Measurements from ENCODE around the gene FAIM2. TPM values are rescaled to one million over a fixed set of nuclear protein-coding genes. Genes with fewer than 3 reads are reported as not detected.

FAIM2 gene
- total and polyA plus RNA-seq, 2 donors (not counting 3 experiments of a cell fraction or from before 2014, with no cell fraction given), result 0.01 TPM; not detected in 1

- POLR2A ChIA-PET, result interaction anchor here (0.6 kb wide), 1 partner anchor 78 kb away, joined by 3 read pairs; no protein-coding TSS in a partner anchor
- intact Hi-C loops (cut with micrococcal nuclease) (no loop called here), dilution Hi-C loops (cut with MboI; ENCODE audit: extremely low pct_ligation_motif_present, low sequenced_read_pairs) (no loop called here)
- Histone ChIP-seq H3K4me2 (ENCODE audit: insufficient read depth, low read length) (no peak overlapping the region), H4K20me1 (replicated peaks; ENCODE audit: control insufficient read depth, extremely low read depth, insufficient read depth, low read length) (no peaks in the 10 kb centered on the region), H3K79me2 (ENCODE audit: control insufficient read depth, insufficient read depth, low read length) (no peaks in the 10 kb centered on the region), H3K9ac (replicated peaks; ENCODE audit: extremely low read depth, insufficient read depth, low read length) (no peak overlapping the region), H3K36me3 (ENCODE audit: control insufficient read depth in 2 of 2, extremely low read depth in 1 of 2, insufficient read depth in 2 of 2, low read length in 2 of 2) (no peaks in the 10 kb centered on the region), H3K9me3 (replicated peaks; ENCODE audit: control insufficient read depth, insufficient read depth, low read length) (no peaks in the 10 kb centered on the region), H2AFZ (ENCODE audit: low read depth, low read length) (no peak overlapping the region), H3K27me3 (ENCODE audit: control insufficient read depth in 2 of 2, insufficient read depth in 2 of 2, low read length in 2 of 2) (no peaks in the 10 kb centered on the region), H3K27ac (ENCODE audit: insufficient read depth, low read depth, low read length) (no peak overlapping the region), H3K9me1 (replicated peaks; ENCODE audit: control insufficient read depth, extremely low read depth, insufficient read depth, low read length) (no peaks in the 10 kb centered on the region), H3K4me3 (replicated peaks in 1 of 3; ENCODE audit: insufficient read depth in 1 of 3, low read depth in 1 of 3, low read length in 3 of 3) (no peak overlapping the region), H3K4me1 (ENCODE audit: control insufficient read depth, extremely low read depth, insufficient read depth, low read length) (peaks cover 16% of the 10 kb centered on the region)
- FAIRE-seq (no peak), DNase-seq (ENCODE audit: low read depth, low spot score) (no peak)
- BruUV-seq (replicated peaks), result no TSS peak
- CTCF ChIA-PET, result interaction anchor here (2.3 kb wide), 1 partner anchor 57 kb away, joined by 6 read pairs; no protein-coding TSS in a partner anchor
- TF ChIP-seq, protein P1, sequence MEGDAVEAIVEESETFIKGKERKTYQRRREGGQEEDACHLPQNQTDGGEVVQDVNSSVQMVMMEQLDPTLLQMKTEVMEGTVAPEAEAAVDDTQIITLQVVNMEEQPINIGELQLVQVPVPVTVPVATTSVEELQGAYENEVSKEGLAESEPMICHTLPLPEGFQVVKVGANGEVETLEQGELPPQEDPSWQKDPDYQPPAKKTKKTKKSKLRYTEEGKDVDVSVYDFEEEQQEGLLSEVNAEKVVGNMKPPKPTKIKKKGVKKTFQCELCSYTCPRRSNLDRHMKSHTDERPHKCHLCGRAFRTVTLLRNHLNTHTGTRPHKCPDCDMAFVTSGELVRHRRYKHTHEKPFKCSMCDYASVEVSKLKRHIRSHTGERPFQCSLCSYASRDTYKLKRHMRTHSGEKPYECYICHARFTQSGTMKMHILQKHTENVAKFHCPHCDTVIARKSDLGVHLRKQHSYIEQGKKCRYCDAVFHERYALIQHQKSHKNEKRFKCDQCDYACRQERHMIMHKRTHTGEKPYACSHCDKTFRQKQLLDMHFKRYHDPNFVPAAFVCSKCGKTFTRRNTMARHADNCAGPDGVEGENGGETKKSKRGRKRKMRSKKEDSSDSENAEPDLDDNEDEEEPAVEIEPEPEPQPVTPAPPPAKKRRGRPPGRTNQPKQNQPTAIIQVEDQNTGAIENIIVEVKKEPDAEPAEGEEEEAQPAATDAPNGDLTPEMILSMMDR (IDR thresholded peaks at IDR 0.05; ENCODE audit: extremely low read depth in 1 of 2, insufficient read depth in 1 of 2, low read depth in 1 of 2, low read length in 2 of 2), result no peak
- TF ChIP-seq POLR2A (IDR thresholded peaks at IDR 0.05; ENCODE audit: low read depth, low read length), result no peak
- TF ChIP-seq MYC (IDR thresholded peaks at IDR 0.05; ENCODE audit: low read depth, low read length), result no peak
- TF ChIP-seq EZH2 (IDR thresholded peaks at IDR 0.05; ENCODE audit: borderline replicate concordance, low read depth, low read length, severe bottlenecking), result no peak
- no peak for TF ChIP-seq GATA2 (IDR thresholded peaks at IDR 0.05; ENCODE audit: insufficient read depth, insufficient read length, low read depth, low read length)
- no peak for TF ChIP-seq FOS (IDR thresholded peaks at IDR 0.05; ENCODE audit: borderline replicate concordance, insufficient read depth, low read length)
- no peak for TF ChIP-seq JUN (IDR thresholded peaks at IDR 0.05; ENCODE audit: borderline replicate concordance, insufficient read depth, insufficient read length, low read depth)
- no peak for TF ChIP-seq POLR2AphosphoS5 (IDR thresholded peaks at IDR 0.05; ENCODE audit: insufficient read depth, low read depth, low read length)
- TF ChIP-seq, protein P2, sequence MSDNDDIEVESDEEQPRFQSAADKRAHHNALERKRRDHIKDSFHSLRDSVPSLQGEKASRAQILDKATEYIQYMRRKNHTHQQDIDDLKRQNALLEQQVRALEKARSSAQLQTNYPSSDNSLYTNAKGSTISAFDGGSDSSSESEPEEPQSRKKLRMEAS (IDR thresholded peaks at IDR 0.05; ENCODE audit: insufficient read depth, insufficient read length), result no peak
These were observed 20.3 kb upstream of the FAIM2 start for GRCh38 chr12:49923880-49924556.
